ENCODE data around the gene ALX3.
A peak's percentile ranks its signal among the peaks of the same experiment; 100 is the strongest.

ALX3 gene

DNA sequence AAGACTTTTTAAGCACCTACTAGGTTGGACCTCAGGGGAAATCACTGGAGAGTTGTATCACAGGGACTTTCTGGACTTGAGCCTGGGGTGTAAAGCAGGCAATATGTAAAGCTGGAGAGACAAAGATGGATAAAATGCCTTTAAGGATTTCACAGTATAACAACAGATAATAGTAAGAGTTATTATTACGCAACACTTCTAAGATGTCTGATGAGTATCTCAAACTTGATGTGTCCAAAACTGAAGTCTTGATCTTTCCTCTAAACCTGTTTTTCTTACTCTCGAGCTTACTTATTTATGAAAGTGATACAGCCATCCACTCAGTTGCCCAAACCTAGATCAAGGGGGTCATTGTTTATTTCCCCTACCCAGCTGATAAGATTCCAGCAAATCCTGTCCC, 38.1 kb downstream of the ALX3 start:
- no peak for TF ChIP-seq GATA3 (IDR thresholded peaks at IDR 0.05; ENCODE audit: low read depth, low read length)
- no peak for TF ChIP-seq GATA2 (IDR thresholded peaks at IDR 0.05; ENCODE audit: low read depth, low read length)

DNA sequence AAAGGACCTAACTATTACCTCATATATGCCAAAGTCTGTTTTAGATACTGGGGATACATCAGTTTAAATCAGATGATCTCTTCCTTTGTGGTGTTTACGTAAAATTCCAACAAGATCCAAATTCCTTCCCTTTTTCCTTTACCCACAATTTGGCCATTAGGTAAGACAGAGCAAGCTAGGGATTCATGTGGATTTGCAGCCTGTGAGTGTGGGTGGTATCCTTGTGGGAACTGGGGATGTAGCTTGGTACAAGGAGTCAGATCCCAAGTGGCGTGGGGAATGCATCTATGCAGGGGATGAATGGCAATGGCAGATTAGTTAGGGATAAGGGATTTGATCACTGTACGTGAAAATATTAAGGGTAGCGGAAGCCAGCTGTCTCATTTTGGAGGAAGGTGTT, 45.9 kb downstream of the ALX3 start:
- TF ChIP-seq GATA2 (IDR thresholded peaks at IDR 0.05; ENCODE audit: low read depth, low read length), result no peak
- no peak for TF ChIP-seq GATA3 (IDR thresholded peaks at IDR 0.05; ENCODE audit: low read depth, low read length)

DNA sequence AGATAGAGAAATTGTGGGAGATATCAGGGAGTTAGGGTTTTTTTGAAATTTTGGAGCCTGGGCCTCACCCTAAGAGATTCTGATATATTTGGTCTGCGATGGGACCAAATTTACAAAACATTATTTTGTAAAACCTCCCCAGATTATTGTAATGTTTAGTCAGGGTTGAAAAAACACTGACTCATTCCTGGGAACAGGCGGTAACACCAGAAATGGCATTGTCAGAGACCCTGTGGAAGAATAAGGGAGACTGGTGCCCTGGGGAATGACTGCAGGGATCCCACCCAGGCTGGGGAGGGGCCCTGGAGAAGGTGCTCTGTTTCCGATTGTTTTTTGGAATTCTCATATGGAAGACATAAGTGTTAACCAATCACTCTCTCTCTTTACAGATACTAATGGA, 49.2 kb downstream of the ALX3 start:
- TF ChIP-seq GATA3 (IDR thresholded peaks at IDR 0.05; ENCODE audit: low read depth, low read length) (no peak), GATA2 (IDR thresholded peaks at IDR 0.05; ENCODE audit: low read depth, low read length) (no peak)

DNA sequence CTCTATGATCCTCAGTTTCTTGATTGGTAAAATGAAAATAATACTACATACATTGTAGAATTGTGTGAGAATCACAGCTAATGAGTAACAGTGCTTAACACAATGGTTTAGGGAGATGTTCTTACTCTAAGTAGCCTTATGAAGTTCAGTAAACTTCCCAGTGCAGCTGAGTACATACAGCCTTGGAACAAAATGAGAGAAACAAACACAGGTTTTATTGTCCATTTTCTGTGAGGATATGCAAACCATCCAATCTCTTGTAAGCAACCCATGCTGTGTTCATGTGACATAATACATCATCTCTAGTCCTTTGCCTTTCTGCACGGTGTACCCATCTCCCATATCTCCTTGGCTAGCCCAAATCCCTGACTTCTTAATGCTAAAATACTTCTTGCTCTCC, 50.7 kb downstream of the ALX3 start:
- TF ChIP-seq GATA2 (IDR thresholded peaks at IDR 0.05; ENCODE audit: low read depth, low read length), result no peak
- no peak for TF ChIP-seq GATA3 (IDR thresholded peaks at IDR 0.05; ENCODE audit: low read depth, low read length)

DNA sequence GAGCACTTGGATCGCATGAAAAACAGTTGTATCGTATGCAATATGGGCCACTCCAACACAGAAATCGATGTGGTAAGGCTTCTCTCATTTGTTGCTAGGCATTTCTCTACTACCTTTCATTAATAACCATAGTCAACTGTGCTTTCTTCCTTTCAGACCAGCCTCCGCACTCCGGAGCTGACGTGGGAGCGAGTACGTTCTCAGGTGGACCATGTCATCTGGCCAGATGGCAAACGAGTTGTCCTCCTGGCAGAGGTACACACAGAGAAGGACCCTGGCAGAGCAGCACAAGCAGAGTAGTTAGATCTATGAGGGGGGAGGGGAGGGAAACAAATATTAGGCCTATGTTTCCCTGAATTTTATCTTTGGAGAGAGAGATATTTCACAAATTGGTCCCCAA, 52.1 kb downstream of the ALX3 start:
- TF ChIP-seq GATA2 (IDR thresholded peaks at IDR 0.05; ENCODE audit: low read depth, low read length), result no peak
- TF ChIP-seq GATA3 (IDR thresholded peaks at IDR 0.05; ENCODE audit: low read depth, low read length), result no peak

DNA sequence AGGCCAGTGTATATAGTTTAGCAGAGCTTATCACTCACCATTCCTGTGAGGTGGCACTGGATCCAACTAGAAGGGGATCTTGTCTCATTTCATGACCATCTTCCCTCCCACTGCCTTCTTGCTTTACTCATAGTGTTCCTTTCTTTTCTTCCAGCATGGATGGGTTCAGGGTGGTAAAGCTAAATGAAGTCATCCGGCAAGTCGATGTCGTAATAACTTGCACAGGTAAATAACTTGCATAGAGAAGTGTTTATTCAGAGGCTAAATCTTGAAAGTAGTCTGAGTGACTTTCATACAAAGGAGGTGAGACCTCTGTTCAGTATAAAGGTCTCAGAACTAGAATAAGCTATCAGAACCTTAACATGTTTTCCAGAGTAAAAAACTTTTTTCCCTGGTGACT, 52.7 kb downstream of the ALX3 start:
- no peak for TF ChIP-seq GATA2 (IDR thresholded peaks at IDR 0.05; ENCODE audit: low read depth, low read length)

DNA sequence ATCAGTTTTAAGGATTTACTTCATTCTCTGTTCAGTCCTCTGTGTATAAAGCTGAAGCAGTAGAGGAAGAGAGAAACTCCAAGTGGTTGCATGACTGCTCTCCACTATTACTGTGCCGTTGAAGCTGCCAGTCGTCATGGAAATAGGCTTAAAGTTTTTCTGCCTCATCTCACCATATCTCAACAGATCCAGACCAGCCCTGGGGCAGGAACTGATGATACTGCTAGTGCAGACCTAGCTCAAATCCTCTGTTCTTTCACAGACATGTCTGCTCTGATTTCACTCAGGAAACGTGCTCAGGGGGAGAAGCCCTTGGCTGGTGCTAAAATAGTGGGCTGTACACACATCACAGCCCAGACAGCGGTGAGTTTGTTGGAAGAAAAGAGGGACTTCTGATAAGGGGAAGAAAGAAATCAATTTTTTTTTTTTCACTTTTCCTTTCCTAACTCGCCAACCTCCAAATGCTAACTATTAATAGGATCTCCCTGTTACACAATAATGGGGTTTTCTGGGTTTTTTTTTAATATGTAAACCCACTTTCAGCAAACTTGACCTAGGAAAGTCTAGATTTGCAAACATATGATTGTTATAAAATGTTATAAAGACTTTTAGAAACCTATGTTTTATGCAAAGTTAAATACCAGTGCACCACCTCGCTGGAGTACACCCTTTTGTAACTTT, 58.2 kb downstream of the ALX3 start:
- TF ChIP-seq GATA2 (IDR thresholded peaks at IDR 0.05; ENCODE audit: low read depth, low read length) (peak; percentile 39; the same call in 1 of the 2 replicates), GATA3 (IDR thresholded peaks at IDR 0.05; ENCODE audit: low read depth, low read length) (no peak)

DNA sequence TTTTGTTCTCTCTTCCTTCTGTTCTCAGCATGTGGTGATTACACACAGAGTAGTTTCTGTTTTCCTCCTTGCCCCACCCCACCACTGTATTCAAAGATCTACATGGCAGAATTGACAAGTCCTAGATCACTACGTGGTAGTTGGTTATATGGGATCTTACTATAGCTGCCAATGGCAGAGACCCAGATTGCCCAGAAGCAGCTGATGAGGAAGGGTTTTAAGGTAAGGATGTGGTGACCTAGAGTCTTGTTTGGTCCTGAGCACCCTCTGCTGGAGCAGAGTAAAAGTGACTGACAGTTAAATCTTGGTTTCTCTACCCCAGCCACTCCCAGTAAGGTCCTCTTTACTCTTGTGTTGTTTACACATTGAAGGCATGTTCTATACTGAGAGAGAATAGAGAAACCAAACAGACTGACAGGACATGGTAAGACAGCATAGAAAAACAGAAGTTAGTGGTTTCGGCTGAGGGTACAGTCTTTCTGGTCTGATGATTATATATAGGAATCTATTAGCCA, 58.9 kb downstream of the ALX3 start:
- TF ChIP-seq GATA2 (IDR thresholded peaks at IDR 0.05; ENCODE audit: low read depth, low read length) (no peak), GATA3 (IDR thresholded peaks at IDR 0.05; ENCODE audit: low read depth, low read length) (no peak)

Data from SH-SY5Y (cell line).